ENCODE data around the gene GPR17. TPM values are rescaled to one million over a fixed set of nuclear protein-coding genes. Genes with fewer than 3 reads are reported as not detected.

The GPR17 gene
- total and polyA plus RNA-seq, 2 donors (not counting 1 experiment from before 2014, with no cell fraction given): 0.06 TPM; not detected in 1

- ATAC-seq (ENCODE audit: low read depth): no peak
- no peaks in the 10 kb centered on the region for H3K27me3 ChIP-seq (replicated peaks in 1 of 4; ENCODE audit: control extremely low read depth in 1 of 4, control insufficient read depth in 3 of 4, insufficient read depth in 4 of 4, low read length in 3 of 4)
- peak overlapping the region; percentile 77 for H3K4me2 ChIP-seq (replicated peaks; ENCODE audit: low read depth, low read length, poor library complexity, severe bottlenecking)
- peaks cover 0 to 13% (median 12%) of the 10 kb centered on the region in 3 donors for H3K9me3 ChIP-seq (ENCODE audit: control extremely low read depth in 1 of 3, control insufficient read depth in 2 of 3, insufficient read depth in 1 of 3, low read length in 2 of 3)
- TF ChIP-seq EZH2 (IDR thresholded peaks at IDR 0.05; ENCODE audit: borderline replicate concordance, insufficient read depth, low read depth, low read length, poor library complexity, severe bottlenecking): no peak
- no peak for TF ChIP-seq CTCF (IDR thresholded peaks at IDR 0.05)
- no peak overlapping the region for H3K27ac Mint-ChIP-seq
- H3K36me3 ChIP-seq (replicated peaks in 1 of 2; ENCODE audit: control extremely low read depth in 1 of 2, control insufficient read depth in 1 of 2, extremely low read depth in 1 of 2, insufficient read depth in 2 of 2, low read length in 1 of 2): no peaks in the 10 kb centered on the region
- H3K4me1 Mint-ChIP-seq: no peaks in the 10 kb centered on the region
- no peak for DNase-seq
- H3K27ac ChIP-seq (ENCODE audit: low read length in 2 of 2): no peak overlapping the region
- intact Hi-C loops (cut with micrococcal nuclease): loop anchor here (1.0 kb wide), 1 partner anchor 104 kb away; no protein-coding TSS in a partner anchor
- peak overlapping the region; percentile 71 for H2AFZ ChIP-seq (ENCODE audit: insufficient read depth, low read depth, low read length, poor library complexity, severe bottlenecking)
- peaks cover 3% of the 10 kb centered on the region for H3K9me3 Mint-ChIP-seq (ENCODE audit: insufficient read depth)
- H3K4me3 Mint-ChIP-seq: no peak overlapping the region
- WGBS (ENCODE audit: insufficient coverage): 95% methylated on average over 7 of the region's 9 CpGs
- H4K20me1 ChIP-seq (ENCODE audit: control insufficient read depth, insufficient read depth, low read length, poor library complexity, severe bottlenecking): no peaks in the 10 kb centered on the region
- peak overlapping the region in 1 of 5 experiments; percentile 38 for H3K4me3 ChIP-seq (ENCODE audit: control extremely low read depth in 1 of 5, extremely low read depth in 1 of 5, insufficient read depth in 1 of 5, low read depth in 2 of 5, low read length in 4 of 5)
- H3K27me3 Mint-ChIP-seq: no peaks in the 10 kb centered on the region
- H3K9ac ChIP-seq (ENCODE audit: low read length): peak overlapping the region; percentile 50
- ChIA-PET CTCF (interaction anchor here (1.2 kb wide), 1 partner anchor 103 kb away, joined by 6 read pairs; no protein-coding TSS in a partner anchor), POLR2A (no interaction called here)
- H3K79me2 ChIP-seq (ENCODE audit: control insufficient read depth, insufficient read depth, low read length): no peaks in the 10 kb centered on the region
- H3K4me1 ChIP-seq (ENCODE audit: control insufficient read depth in 2 of 2, insufficient read depth in 2 of 2, low read length in 2 of 2): peaks cover 0 to 5% of the 10 kb centered on the region in 2 donors
These were observed 49.0 kb downstream of the GPR17 start for GRCh38 chr2:127694986-127695385.

All from B cell (primary cell).